ENCODE data around the gene CCL19. TPM values are rescaled to one million over a fixed set of nuclear protein-coding genes. Genes with fewer than 3 reads are reported as not detected.

CCL19 gene
- polyA plus RNA-seq, 1 of the 3 experiments (the other 2 are of a cell fraction) = not detected

- TF ChIP-seq PBX3 (IDR thresholded peaks at IDR 0.05) (no peak), SMC3 (IDR thresholded peaks at IDR 0.05; ENCODE audit: low read depth, low read length) (no peak)
These were observed 34.1 kb downstream of the CCL19 start (continued) for GRCh38 chr9:34656992-34657391.

GRCh38 chr9:34655394-34655793, 35.7 kb downstream of the CCL19 start:
- DNase-seq = no peak
- no peaks in the 10 kb centered on the region for H3K79me2 ChIP-seq (ENCODE audit: insufficient read depth)
- no peaks in the 10 kb centered on the region for H3K27me3 ChIP-seq (ENCODE audit: insufficient read depth)
- no peak overlapping the region for H3K9ac ChIP-seq
- CTCF ChIA-PET = interaction anchor here (0.9 to 14.1 kb wide), 6 partner anchors 9 to 20 kb away, joined by 3 to 152 read pairs (median 7); partner anchors contain the start of genes GALT and SIGMAR1
- H3K36me3 ChIP-seq (replicated peaks in 1 of 2; ENCODE audit: control insufficient read depth in 1 of 2, insufficient read depth in 2 of 2, low read length in 1 of 2) = no peaks in the 10 kb centered on the region
- peaks cover 20 to 57% of the 10 kb centered on the region in 2 experiments for H3K4me1 ChIP-seq (ENCODE audit: control insufficient read depth in 1 of 2, insufficient read depth in 2 of 2, low read depth in 1 of 2, low read length in 1 of 2)
- H3F3A ChIP-seq (replicated peaks; ENCODE audit: insufficient read depth) = peaks cover 3% of the 10 kb centered on the region
- H3K9me3 ChIP-seq = no peaks in the 10 kb centered on the region
- TF ChIP-seq SMC3 (IDR thresholded peaks at IDR 0.05; ENCODE audit: low read depth, low read length) (no peak), POLR2AphosphoS5 (IDR thresholded peaks at IDR 0.05; ENCODE audit: low read depth, low read length) (no peak), JUND (IDR thresholded peaks at IDR 0.05) (no peak), NRF1 (IDR thresholded peaks at IDR 0.05; ENCODE audit: low read depth, low read length) (no peak), EZH2phosphoT487 (IDR thresholded peaks at IDR 0.05; ENCODE audit: borderline replicate concordance, low read depth) (no peak), MEF2A (IDR thresholded peaks at IDR 0.05; ENCODE audit: borderline replicate concordance, low read depth) (no peak), ZBTB33 (IDR thresholded peaks at IDR 0.05; ENCODE audit: borderline replicate concordance, low read depth) (no peak), NFIC (IDR thresholded peaks at IDR 0.05; ENCODE audit: borderline replicate concordance) (no peak), MXI1 (IDR thresholded peaks at IDR 0.05; ENCODE audit: low read depth, low read length) (no peak), CHD2 (IDR thresholded peaks at IDR 0.05; ENCODE audit: low read length, partially characterized antibody) (no peak), GABPA (IDR thresholded peaks at IDR 0.05; ENCODE audit: low read depth) (no peak), YY1 (IDR thresholded peaks at IDR 0.05; ENCODE audit: low read depth) (no peak), PBX3 (IDR thresholded peaks at IDR 0.05) (no peak), RAD21 (IDR thresholded peaks at IDR 0.05; ENCODE audit: low read length) (no peak), TCF12 (IDR thresholded peaks at IDR 0.05) (no peak), RCOR1 (IDR thresholded peaks at IDR 0.05; ENCODE audit: low read length) (no peak)
- POLR2A ChIA-PET = interaction anchor here (1.6 to 1.7 kb wide), 2 partner anchors 17 to 18 kb away, joined by 3 to 7 read pairs; no protein-coding TSS in a partner anchor
- H3K27ac ChIP-seq (ENCODE audit: low read depth in 2 of 2, low read length in 1 of 2) = peak overlapping the region; percentile 67 to 96; a peak in 3 of 4 replicates
- H4K20me1 ChIP-seq (ENCODE audit: insufficient read depth) = no peaks in the 10 kb centered on the region
- H3K4me2 ChIP-seq = no peak overlapping the region; the same call in 1 of the 2 replicates
- WGBS (ENCODE audit: low lambda C conversion rate) = 79% methylated on average over 4 of the region's 5 CpGs
- no peak overlapping the region for H3K4me3 ChIP-seq (ENCODE audit: low read depth in 2 of 2, low read length in 1 of 2)
- no peaks in the 10 kb centered on the region for H3K9me2 ChIP-seq
- H2AFZ ChIP-seq (ENCODE audit: low read depth) = no peak overlapping the region

Measured in SK-N-SH (cell line).